Choroid plexus epithelial cell (primary cell): ENCODE results near the gene PROX1.

ENCODE experiments used
- DNase-seq: peaks from one replicate; pipeline ENCODE4 v3.0.0-alpha.2; 2010; ENCODE audit warnings: low read depth
- H3K4me3 ChIP-seq: 2 replicates; pipeline ENCODE4 v1.5.1; 2011; ENCODE audit warnings: low read depth, mild to moderate bottlenecking, control low read depth, low read length, moderate library complexity
- CTCF ChIP-seq: conservative IDR thresholded peaks from 2 replicates; pipeline ENCODE4 v1.5.1; 2011; ENCODE audit warnings: low read depth, mild to moderate bottlenecking, control low read depth, inconsistent platforms, low read length, moderate library complexity

The PROX1 gene

GRCh38 chr1:214067853-214068703 is 80.3 kb downstream of the PROX1 start:
- no peak for TF ChIP-seq CTCF
- DNase-seq = no peak
- no peak overlapping the region for H3K4me3 ChIP-seq

DNA sequence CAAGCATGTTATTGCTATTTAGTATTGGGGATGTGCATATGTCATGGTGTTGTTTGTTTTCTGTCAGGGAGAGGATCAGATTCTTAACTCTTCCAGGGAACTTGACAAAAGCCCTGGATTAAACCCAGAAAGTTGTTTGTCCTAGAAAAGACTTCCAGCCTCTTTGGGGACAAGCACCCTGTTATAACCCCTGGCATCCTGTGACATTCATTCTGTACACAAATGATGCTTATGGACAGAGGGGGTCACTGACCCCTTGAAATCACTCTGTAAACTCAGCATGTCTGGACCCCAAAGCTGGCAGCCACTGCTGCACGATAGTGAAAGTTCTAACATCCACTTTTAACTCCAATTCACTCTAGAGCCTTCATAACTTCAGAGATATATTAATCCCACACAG is 81.2 kb downstream of the PROX1 start:
- no peak overlapping the region for H3K4me3 ChIP-seq
- DNase-seq = no peak
- no peak for TF ChIP-seq CTCF

DNA sequence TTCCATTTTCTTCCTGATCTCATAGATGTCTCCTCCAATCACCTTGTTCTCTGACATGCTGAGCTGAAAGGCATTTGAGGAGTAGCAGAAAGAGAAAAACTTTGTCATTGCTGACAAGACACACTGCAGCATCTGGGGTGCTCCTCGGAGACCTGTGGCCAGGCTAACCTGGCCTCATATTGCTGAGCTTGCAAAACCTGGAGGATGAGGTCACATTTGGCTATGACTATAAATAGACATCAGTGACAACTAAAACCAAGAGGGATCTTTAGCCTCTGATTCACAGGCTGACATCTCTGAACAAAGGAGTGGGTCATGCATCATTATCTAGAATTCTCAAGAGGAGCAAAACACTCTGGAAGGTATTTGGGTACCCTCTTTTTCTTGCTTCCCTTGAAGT is 83.7 kb downstream of the PROX1 start:
- no peak for TF ChIP-seq CTCF
- DNase-seq = no peak

DNA sequence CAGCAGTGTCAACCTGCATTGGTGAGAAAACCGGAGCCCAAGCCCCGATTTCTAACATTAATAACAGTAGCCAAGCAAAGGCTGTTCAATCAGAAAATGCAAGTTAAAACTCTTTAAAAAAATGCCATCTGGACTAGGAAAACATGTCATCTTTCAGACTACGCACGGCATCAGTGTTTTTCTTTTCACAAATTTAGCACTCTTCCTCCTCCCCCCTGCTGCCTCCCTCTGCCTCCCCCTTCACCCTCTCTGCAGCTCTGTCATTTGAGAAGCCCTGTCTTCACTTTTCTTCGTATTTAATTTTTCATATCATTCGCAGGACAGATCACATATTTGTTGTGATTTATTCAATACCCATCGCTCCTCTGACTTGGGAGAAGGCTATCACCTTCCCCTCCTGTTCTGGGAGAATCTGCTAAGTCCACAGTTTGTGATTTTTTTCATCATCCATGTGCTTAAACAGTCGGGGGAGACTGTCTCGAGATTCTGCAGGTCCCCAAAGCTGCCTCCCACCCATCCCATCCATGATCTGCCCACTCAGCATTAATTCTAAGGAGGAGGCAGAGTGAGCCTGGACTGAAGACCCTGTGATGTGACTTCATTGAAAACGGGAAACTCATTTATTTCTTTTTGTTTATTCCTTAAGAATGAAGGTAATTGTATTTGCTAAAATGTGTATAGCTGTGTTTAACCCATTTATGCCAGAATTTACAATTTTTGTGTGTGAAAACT is 84.8 kb downstream of the PROX1 start:
- TF ChIP-seq CTCF = no peak
- DNase-seq = no peak
- H3K4me3 ChIP-seq = no peak overlapping the region

More for the DNA sequence above, 83.7 kb downstream of the PROX1 start:
- no peak overlapping the region for H3K4me3 ChIP-seq

GRCh38 chr1:214074477-214074876 is 86.7 kb downstream of the PROX1 start:
- TF ChIP-seq CTCF = no peak
- H3K4me3 ChIP-seq = no peak overlapping the region
- DNase-seq = no peak

DNA sequence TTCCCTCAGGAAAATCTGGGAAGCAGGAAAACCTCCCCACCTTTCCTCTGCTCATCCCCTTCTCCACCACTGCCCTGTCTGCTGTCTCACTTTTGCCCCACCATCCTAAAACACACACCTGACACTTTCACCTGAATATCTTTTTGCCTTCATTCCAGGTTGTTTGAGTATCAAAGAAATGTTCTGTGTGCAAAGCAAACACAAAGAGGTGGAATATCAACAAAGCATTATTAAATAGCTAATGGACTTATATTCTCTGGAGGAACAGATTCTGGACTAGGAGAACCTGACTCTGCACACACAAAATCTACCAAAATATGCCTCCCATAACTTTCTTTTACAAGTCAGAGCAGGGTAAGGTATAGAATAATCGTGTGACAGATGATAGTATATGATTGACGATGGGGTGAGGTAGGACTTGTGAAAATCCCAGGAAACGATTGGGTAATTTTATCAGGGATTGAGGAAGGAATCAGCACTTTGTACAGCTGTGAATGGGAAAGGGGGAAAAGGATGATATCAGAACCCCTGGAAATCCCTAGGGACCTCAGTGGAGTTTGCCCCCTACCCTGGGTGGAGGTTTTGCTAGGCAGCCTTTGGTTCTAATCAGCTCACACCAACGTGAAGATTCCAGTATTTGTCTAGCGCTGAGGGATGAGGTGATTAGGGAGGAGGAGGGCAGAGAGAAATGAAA is 87.7 kb downstream of the PROX1 start:
- no peak for DNase-seq
- H3K4me3 ChIP-seq = no peak overlapping the region
- no peak for TF ChIP-seq CTCF
